Measurements from ENCODE around the gene ROM1.

DNA sequence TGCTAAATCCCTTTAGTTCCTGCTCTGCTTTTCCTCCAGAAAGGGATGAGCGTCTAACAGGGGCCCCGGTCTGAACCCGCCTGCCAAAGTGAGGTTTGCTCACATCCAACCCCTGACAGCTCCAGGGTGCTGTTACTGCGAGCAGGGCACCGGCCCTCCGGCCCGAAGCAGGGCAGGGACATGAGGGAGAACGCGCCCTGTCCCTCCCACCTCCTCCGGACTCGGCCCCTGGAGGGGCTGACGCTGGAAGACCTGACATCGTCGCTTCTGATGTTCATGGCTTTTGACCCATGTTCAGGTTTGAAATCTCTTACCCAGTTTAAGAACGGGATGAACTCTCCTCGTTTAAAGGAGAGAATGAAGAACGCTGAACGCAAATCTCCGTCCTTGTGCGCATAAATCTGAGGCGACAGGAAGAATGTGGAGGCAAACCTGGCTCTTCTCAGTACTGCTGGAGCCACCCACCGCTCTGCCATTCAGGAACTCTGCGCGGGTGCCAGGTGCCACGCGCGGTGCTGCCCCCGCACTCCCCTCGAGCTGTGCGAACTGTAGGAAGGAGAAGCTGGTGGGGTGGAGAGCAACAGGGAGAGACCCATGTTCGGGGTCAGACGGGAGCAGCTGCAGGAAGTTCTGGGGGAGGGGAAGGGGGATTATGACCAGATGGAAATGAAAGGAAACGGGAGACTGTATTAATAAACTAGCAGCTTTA lies 38.5 kb upstream of the ROM1 start:
- TF ChIP-seq, protein P1, sequence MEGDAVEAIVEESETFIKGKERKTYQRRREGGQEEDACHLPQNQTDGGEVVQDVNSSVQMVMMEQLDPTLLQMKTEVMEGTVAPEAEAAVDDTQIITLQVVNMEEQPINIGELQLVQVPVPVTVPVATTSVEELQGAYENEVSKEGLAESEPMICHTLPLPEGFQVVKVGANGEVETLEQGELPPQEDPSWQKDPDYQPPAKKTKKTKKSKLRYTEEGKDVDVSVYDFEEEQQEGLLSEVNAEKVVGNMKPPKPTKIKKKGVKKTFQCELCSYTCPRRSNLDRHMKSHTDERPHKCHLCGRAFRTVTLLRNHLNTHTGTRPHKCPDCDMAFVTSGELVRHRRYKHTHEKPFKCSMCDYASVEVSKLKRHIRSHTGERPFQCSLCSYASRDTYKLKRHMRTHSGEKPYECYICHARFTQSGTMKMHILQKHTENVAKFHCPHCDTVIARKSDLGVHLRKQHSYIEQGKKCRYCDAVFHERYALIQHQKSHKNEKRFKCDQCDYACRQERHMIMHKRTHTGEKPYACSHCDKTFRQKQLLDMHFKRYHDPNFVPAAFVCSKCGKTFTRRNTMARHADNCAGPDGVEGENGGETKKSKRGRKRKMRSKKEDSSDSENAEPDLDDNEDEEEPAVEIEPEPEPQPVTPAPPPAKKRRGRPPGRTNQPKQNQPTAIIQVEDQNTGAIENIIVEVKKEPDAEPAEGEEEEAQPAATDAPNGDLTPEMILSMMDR (IDR thresholded peaks at IDR 0.05) = no peak
- TF ChIP-seq POLR2A (IDR thresholded peaks at IDR 0.05; ENCODE audit: low read depth) = no peak
- peak in 1 of 2 donors; percentile 12 for TF ChIP-seq POLR2AphosphoS5 (IDR thresholded peaks at IDR 0.05)
- TF ChIP-seq EP300 (IDR thresholded peaks at IDR 0.05) = no peak

Measured in esophagus muscularis mucosa (tissue), 4 donors.